Adrenal gland (tissue), 5 donors: ENCODE measurements around the gene PRSS2.

Experiments
- POLR2A ChIP-seq, 2 donors: fragments of 450-650 bp; IDR thresholded peaks; one replicate each; pipeline ENCODE4 v1.6.1; 2017; ENCODE audit warnings: antibody characterized with exemption in 2 of 2, mild to moderate bottlenecking in 2 of 2, moderate library complexity in 1 of 2
- TF ChIP-seq, protein P1 (sequence below), 6 experiments: fragments of 450-650 bp in 4 of 6; fragments of 200-600 bp in 2 of 6; sonication (generic) in 1 of 6; IDR thresholded peaks; 1 replicate in 5 of 6; 2 replicates in 1 of 6; pipeline versions ENCODE4 v1.5.1 to v1.8.0; 2016 to 2021; ENCODE audit warnings: antibody characterized with exemption in 6 of 6, mild to moderate bottlenecking in 2 of 6, moderate library complexity in 1 of 6
- donor health status: DM: no; HTN: no; CAD: no.

DNA sequence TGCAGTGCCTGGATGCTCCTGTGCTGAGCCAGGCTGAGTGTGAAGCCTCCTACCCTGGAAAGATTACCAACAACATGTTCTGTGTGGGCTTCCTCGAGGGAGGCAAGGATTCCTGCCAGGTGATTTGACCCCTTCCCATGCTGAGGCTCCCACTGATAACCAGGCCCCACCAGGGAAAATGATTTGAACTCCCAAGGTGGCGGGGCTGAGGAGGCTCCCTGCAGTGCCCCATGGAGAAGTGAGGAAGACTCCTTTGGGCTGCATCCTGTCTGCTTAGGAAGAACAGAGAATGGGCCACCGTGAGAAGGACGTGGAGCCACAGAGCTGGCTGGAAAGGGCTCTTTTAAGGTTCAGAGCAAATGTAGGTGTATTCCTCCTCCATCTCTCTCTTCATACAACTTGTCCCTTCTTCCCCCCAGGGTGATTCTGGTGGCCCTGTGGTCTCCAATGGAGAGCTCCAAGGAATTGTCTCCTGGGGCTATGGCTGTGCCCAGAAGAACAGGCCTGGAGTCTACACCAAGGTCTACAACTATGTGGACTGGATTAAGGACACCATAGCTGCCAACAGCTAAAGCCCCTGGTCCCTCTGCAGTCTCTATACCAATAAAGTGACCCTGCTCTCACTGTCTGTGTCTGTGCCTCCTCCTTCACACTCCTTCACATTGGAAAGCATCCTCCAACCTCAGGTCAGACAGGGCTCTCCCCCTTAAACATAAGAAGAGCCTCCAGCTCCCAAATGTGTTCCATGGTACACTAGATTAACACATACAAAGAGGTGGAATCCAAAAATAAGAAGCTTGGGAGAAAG is 3.4 kb downstream of the PRSS2 start:
- TF ChIP-seq, protein P1, sequence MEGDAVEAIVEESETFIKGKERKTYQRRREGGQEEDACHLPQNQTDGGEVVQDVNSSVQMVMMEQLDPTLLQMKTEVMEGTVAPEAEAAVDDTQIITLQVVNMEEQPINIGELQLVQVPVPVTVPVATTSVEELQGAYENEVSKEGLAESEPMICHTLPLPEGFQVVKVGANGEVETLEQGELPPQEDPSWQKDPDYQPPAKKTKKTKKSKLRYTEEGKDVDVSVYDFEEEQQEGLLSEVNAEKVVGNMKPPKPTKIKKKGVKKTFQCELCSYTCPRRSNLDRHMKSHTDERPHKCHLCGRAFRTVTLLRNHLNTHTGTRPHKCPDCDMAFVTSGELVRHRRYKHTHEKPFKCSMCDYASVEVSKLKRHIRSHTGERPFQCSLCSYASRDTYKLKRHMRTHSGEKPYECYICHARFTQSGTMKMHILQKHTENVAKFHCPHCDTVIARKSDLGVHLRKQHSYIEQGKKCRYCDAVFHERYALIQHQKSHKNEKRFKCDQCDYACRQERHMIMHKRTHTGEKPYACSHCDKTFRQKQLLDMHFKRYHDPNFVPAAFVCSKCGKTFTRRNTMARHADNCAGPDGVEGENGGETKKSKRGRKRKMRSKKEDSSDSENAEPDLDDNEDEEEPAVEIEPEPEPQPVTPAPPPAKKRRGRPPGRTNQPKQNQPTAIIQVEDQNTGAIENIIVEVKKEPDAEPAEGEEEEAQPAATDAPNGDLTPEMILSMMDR (IDR thresholded peaks at IDR 0.05) = no peak
- TF ChIP-seq POLR2A (IDR thresholded peaks at IDR 0.05) = no peak
